ENCODE results near the gene MIOX. TPM values are rescaled to one million over a fixed set of nuclear protein-coding genes. Genes with fewer than 3 reads are reported as not detected.

Gene MIOX
- total and polyA plus RNA-seq, 2 of the 13 experiments (the other 11 are each of a cell fraction or from before 2014, with no cell fraction given) = 1.5 to 2.9 TPM

DNA sequence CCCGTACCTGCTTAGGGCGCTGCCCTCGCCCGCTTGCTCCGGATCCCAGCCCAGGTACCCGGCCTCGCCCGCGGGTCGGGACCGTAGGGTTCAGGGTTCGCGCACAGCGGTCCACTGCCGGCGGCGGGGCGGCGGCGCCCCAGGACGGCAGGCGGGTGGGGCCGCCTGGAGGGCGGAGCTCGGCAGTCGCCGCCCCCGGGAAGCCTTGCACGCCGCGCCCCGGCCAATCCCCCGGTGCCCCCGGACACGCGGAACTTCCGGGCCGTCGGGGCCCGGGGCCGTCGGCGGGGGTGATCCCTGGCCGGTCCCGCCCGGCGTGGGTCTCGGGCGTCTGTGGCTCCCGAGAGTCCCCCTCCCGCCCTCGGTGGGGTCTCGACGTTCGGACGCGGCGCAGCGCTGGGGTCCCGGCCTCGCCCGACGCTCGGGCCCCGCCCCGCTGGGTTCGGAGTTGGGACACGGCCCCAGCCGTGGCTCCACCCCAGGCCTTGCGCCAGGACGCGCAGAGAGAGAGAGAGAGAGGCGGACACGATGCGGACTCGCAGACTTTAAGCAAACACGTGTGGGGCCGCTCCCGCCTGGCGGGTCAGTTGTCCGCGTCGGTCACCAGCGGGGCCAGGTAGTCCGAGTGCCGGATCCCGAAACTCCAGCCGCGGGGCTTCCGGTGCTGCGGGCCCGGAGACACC lies 43.4 kb downstream of the MIOX start, which contains the start of gene TYMP:
Gene TYMP, minus strand, starts transcription at position 116 of the 683 bp plus-strand sequence. CDS start 303 bp downstream, outside the sequence.
- Histone ChIP-seq H3K79me2 (ENCODE audit: insufficient read depth, low read length) (peaks cover 3% of the 10 kb centered on the region), H3K27ac (ENCODE audit: extremely low read length, insufficient read depth, low read length) (peak within 1 kb of the TSS; percentile 74), H3K36me3 (replicated peaks in 1 of 2; ENCODE audit: control insufficient read depth in 1 of 2, insufficient read depth in 2 of 2, low read length in 2 of 2) (no peaks in the 10 kb centered on the region), H3K4me1 (ENCODE audit: insufficient read depth, low read length) (peaks cover 74% of the 10 kb centered on the region), H3K9ac (ENCODE audit: insufficient read depth, low read depth, low read length) (peak within 1 kb of the TSS; percentile 73), H4K20me1 (ENCODE audit: insufficient read depth, low read length) (no peaks in the 10 kb centered on the region), H3K4me2 (ENCODE audit: low read depth, low read length) (peak within 1 kb of the TSS; percentile 84), H3K4me3 (replicated peaks in 1 of 3; ENCODE audit: insufficient read depth in 1 of 3, low read depth in 2 of 3, low read length in 3 of 3) (peak within 1 kb of the TSS; percentile 58 to 83 (median 74); a peak in 5 of 6 replicates), H3K9me3 (ENCODE audit: low read length) (no peaks in the 10 kb centered on the region), H3K27me3 (ENCODE audit: control insufficient read depth in 1 of 2, insufficient read depth in 2 of 2, low read length in 2 of 2) (0 out of 5 replicates have a peak, but pooled peaks cover 0 to 6% of the 10 kb centered on the region in 2 experiments), H2AFZ (ENCODE audit: low read length) (no peak within 1 kb of the TSS)
- DNase-seq (ENCODE audit: low spot score) (peak; percentile 74), FAIRE-seq (no peak), ATAC-seq (peak; percentile 39)
- intact Hi-C loops (cut with micrococcal nuclease; ENCODE audit: unreplicated experiment) = loop anchor here (5.0 kb wide), 1 partner anchor 32 kb away; the partner anchor contains the start of gene SYCE3
- ChIA-PET POLR2A (interaction anchor here (1.0 to 1.9 kb wide), 10 partner anchors 8 to 170 kb away, joined by 3 to 10 read pairs (median 4); partner anchors contain the start of genes CHKB, KLHDC7B, LMF2 and NCAPH2), CTCF (ENCODE audit: low intra/inter-chr PET ratio, low total read pairs) (no interaction called here)
- in situ Hi-C loops (cut with HindIII; ENCODE audit: extremely low pct_ligation_motif_present, low pct_unique_long_range_greater_than_20kb) = loop anchor here (5.0 kb wide), 1 partner anchor 37 kb away; no protein-coding TSS in a partner anchor
- 4% methylated on average over 10 of the region's 92 CpGs for WGBS (ENCODE audit: low lambda C conversion rate)
- TSS peak; percentile 21 for BruUV-seq (replicated peaks)
- TF ChIP-seq ZNF558 (CRISPR knock-in tag; IDR thresholded peaks at IDR 0.05; ENCODE audit: borderline replicate concordance) (no peak; the same call in 1 of the 2 replicates), ZNF598 (CRISPR knock-in tag; IDR thresholded peaks at IDR 0.05; ENCODE audit: borderline replicate concordance) (no peak), NCOA1 (CRISPR knock-in tag; IDR thresholded peaks at IDR 0.05) (no peak; the same call in 1 of the 2 replicates), ZNF891 (CRISPR knock-in tag; IDR thresholded peaks at IDR 0.05) (no peak), NR2F6 (IDR thresholded peaks at IDR 0.05) (no peak), NR2F6 (CRISPR knock-in tag; IDR thresholded peaks at IDR 0.05) (no peak; the same call in 1 of the 2 replicates), ZNF292 (CRISPR knock-in tag; IDR thresholded peaks at IDR 0.05; ENCODE audit: borderline replicate concordance, low read depth) (no peak), DNMT1 (CRISPR knock-in tag; IDR thresholded peaks at IDR 0.05) (no peak), ZBTB21 (CRISPR knock-in tag; IDR thresholded peaks at IDR 0.05) (no peak), SNRNP70 (IDR thresholded peaks at IDR 0.05; ENCODE audit: low read depth, low read length) (0 out of 2 replicates have a peak, but pooled peaks have one; percentile 63), TBX2 (CRISPR knock-in tag; IDR thresholded peaks at IDR 0.05; ENCODE audit: borderline replicate concordance) (peak; percentile 48), HNRNPK (IDR thresholded peaks at IDR 0.05; ENCODE audit: low read depth, low read length, poor library complexity, severe bottlenecking) (peak; percentile 71), ZNF792 (CRISPR knock-in tag; IDR thresholded peaks at IDR 0.05) (peak; percentile 32; the same call in 1 of the 2 replicates), HNRNPH1 (optimal IDR thresholded peaks at IDR 0.05; ENCODE audit: low read depth, low read length) (no peak), ZNF776 (CRISPR knock-in tag; IDR thresholded peaks at IDR 0.05) (no peak; the same call in 1 of the 2 replicates), ZBTB42 (CRISPR knock-in tag; IDR thresholded peaks at IDR 0.05) (no peak; the same call in 1 of the 2 replicates)
- TF ChIP-seq, protein P1, sequence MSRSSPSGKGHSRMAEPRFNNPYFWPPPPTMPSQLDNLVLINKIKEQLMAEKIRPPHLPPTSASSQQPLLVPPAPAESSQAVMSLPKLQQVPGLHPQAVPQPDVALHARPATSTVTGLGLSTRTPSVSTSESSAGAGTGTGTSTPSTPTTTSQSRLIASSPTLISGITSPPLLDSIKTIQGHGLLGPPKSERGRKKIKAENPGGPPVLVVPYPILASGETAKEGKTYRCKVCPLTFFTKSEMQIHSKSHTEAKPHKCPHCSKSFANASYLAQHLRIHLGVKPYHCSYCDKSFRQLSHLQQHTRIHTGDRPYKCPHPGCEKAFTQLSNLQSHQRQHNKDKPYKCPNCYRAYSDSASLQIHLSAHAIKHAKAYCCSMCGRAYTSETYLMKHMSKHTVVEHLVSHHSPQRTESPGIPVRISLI (CRISPR knock-in tag; IDR thresholded peaks at IDR 0.05; ENCODE audit: borderline replicate concordance) = 0 out of 2 replicates have a peak, but pooled peaks have one; percentile 48
- TF ChIP-seq, protein P2, sequence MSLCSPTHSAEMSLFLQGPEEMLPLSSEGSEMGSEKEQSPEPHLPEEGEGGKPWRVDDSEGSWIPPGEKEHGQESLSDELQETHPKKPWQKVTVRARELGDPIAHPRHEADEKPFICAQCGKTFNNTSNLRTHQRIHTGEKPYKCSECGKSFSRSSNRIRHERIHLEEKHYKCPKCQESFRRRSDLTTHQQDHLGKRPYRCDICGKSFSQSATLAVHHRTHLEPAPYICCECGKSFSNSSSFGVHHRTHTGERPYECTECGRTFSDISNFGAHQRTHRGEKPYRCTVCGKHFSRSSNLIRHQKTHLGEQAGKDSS (CRISPR knock-in tag; IDR thresholded peaks at IDR 0.05; ENCODE audit: borderline replicate concordance, low read depth) = peak; percentile 69; the same call in 1 of the 2 replicates
- TF ChIP-seq, protein P3, sequence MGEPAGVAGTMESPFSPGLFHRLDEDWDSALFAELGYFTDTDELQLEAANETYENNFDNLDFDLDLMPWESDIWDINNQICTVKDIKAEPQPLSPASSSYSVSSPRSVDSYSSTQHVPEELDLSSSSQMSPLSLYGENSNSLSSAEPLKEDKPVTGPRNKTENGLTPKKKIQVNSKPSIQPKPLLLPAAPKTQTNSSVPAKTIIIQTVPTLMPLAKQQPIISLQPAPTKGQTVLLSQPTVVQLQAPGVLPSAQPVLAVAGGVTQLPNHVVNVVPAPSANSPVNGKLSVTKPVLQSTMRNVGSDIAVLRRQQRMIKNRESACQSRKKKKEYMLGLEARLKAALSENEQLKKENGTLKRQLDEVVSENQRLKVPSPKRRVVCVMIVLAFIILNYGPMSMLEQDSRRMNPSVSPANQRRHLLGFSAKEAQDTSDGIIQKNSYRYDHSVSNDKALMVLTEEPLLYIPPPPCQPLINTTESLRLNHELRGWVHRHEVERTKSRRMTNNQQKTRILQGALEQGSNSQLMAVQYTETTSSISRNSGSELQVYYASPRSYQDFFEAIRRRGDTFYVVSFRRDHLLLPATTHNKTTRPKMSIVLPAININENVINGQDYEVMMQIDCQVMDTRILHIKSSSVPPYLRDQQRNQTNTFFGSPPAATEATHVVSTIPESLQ (CRISPR knock-in tag; conservative IDR thresholded peaks at IDR 0.05) = 0 out of 2 replicates have a peak, but pooled peaks have one; percentile 26
